ENCODE results near the gene PLEKHG7.

The PLEKHG7 gene

GRCh38 chr12:92757597-92758121 is 54.9 kb downstream of the PLEKHG7 start:
- no peak for TF ChIP-seq CTCF (IDR thresholded peaks at IDR 0.05; ENCODE audit: insufficient read depth, low read depth, low read length, missing control alignments)
- H3K4me3 ChIP-seq (ENCODE audit: low read length) = no peak overlapping the region
- no peak for DNase-seq (ENCODE audit: low read depth)

GRCh38 chr12:92759634-92760268 is 57.0 kb downstream of the PLEKHG7 start:
- no peak for TF ChIP-seq CTCF (IDR thresholded peaks at IDR 0.05; ENCODE audit: insufficient read depth, low read depth, low read length, missing control alignments)
- DNase-seq (ENCODE audit: low read depth) = peak; percentile 96
- H3K4me3 ChIP-seq (ENCODE audit: low read length) = no peak overlapping the region

GRCh38 chr12:92762773-92763172 is 60.0 kb downstream of the PLEKHG7 start:
- no peak for TF ChIP-seq CTCF (IDR thresholded peaks at IDR 0.05; ENCODE audit: insufficient read depth, low read depth, low read length, missing control alignments)
- no peak overlapping the region for H3K4me3 ChIP-seq (ENCODE audit: low read length)
- peak; percentile 71 for DNase-seq (ENCODE audit: low read depth)

- H3K4me3 ChIP-seq (ENCODE audit: low read length) = no peak overlapping the region
- no peak for DNase-seq (ENCODE audit: low read depth)
- TF ChIP-seq CTCF (IDR thresholded peaks at IDR 0.05; ENCODE audit: insufficient read depth, low read depth, low read length, missing control alignments) = no peak
Observed at GRCh38 chr12:92764831-92765230, 62.0 kb downstream of the PLEKHG7 start.

- DNase-seq (ENCODE audit: low read depth) = no peak
- no peak for TF ChIP-seq CTCF (IDR thresholded peaks at IDR 0.05; ENCODE audit: insufficient read depth, low read depth, low read length, missing control alignments)
- no peak overlapping the region for H3K4me3 ChIP-seq (ENCODE audit: low read length)
Observed at GRCh38 chr12:92765871-92766270, 63.1 kb downstream of the PLEKHG7 start.

GRCh38 chr12:92769124-92769901 is 66.5 kb downstream of the PLEKHG7 start:
- no peak overlapping the region for H3K4me3 ChIP-seq (ENCODE audit: low read length)
- peak; percentile 43 for DNase-seq (ENCODE audit: low read depth)
- TF ChIP-seq CTCF (IDR thresholded peaks at IDR 0.05; ENCODE audit: insufficient read depth, low read depth, low read length, missing control alignments) = no peak
